ENCODE measurements around the gene TACR1. TPM values are rescaled to one million over a fixed set of nuclear protein-coding genes. Genes with fewer than 3 reads are reported as not detected.

The TACR1 gene
- total RNA-seq, 2 donors from 2014 or later: 2.7 to 4.2 TPM

DNA sequence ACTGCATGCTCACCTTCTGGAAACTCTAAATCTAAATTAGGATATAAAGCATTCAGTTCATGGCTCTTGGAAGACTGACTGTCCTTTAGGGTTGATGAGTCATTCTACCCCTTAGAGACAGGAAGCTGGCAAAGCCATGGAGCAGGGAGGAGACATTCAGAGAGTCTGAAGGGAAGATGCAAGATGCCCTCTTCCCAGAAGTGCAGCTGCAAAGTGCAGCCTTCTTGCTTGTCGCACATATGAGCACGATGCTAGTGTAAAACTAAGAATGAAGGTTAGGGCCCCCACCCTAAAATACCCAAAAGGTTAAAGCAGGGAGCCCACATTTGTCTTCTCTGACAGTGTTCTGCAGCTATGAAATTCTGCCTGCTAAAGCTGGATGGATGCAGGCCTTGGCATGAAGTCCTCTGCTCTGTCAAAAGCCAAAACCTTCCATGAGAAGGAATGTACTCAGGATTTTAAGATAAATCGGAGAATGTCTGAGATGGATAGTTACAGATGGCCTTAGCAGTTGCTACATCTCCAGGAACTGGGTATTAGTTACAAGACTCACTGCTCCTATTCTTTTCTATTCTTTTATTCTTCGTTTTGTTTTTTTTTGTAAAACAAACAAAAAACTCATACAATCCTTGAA is 151.2 kb downstream of the TACR1 start:
- intact Hi-C loops (cut with DNase I): no loop called here
- Histone ChIP-seq H3K36me3 (no peaks in the 10 kb centered on the region), H3K9me3 (no peaks in the 10 kb centered on the region), H3K27ac (no peak overlapping the region), H3K4me1 (replicated peaks) (no peaks in the 10 kb centered on the region), H3K4me3 (no peak overlapping the region), H3K27me3 (replicated peaks; ENCODE audit: insufficient read depth) (no peaks in the 10 kb centered on the region)
- TF ChIP-seq POLR2AphosphoS5 (IDR thresholded peaks at IDR 0.05) (no peak), CTCF (IDR thresholded peaks at IDR 0.05) (no peak)
- WGBS: 63% methylated on average over 4 of the region's 4 CpGs
- DNase-seq (ENCODE audit: low spot score): no peak

DNA sequence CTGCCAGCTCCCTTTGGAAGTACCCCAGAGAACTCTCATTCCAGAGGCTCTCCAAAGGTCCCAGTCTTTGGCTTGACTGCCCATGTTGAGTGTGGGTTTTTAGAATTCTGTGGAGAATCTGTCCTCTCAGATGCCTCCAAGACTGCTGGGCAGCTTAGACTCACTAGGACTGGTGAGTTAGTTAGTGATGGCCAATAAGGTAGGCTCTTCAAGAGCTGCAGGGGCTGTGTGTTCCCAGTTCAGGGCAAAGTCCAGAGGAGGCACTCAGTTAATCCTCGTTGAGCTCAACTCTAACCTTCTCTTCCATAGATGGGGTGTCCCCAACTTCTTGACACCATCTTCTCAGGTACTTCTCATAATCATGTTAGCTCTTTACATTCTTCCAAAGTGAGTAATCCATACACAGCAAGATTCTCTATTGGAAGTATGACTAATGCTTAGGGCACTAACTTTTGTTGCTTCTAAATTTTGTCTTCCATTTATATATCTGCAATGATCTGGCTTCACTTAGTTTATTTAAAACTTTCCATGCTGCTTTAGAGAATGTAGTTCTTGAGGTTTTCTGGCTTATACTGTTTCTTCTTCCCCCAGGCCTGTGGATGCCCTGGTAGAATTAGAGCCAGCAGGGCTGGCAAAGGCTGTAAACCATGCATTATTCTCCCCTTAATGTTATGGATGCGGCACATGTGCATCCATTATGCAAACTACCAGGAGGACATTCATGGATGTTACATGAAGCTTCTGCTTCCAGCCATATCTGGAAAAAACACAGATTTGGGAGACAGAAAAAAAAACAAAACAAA is 151.9 kb downstream of the TACR1 start:
- TF ChIP-seq POLR2A (IDR thresholded peaks at IDR 0.05) (no peak), CTCF (IDR thresholded peaks at IDR 0.05) (no peak), POLR2AphosphoS5 (IDR thresholded peaks at IDR 0.05) (no peak)
- H3K4me1 ChIP-seq (replicated peaks): no peaks in the 10 kb centered on the region
- intact Hi-C loops (cut with DNase I): no loop called here

GRCh38 chr2:75045526-75046050 is 153.7 kb downstream of the TACR1 start:
- H3K27ac ChIP-seq: no peak overlapping the region
- no peaks in the 10 kb centered on the region for H3K27me3 ChIP-seq (replicated peaks; ENCODE audit: insufficient read depth)
- no peak for DNase-seq (ENCODE audit: low spot score)
- H3K36me3 ChIP-seq: no peaks in the 10 kb centered on the region
- intact Hi-C loops (cut with DNase I): no loop called here
- no peak for TF ChIP-seq CTCF (IDR thresholded peaks at IDR 0.05)
- TF ChIP-seq POLR2AphosphoS5 (IDR thresholded peaks at IDR 0.05): no peak
- no peak for TF ChIP-seq POLR2A (IDR thresholded peaks at IDR 0.05)
- no peak overlapping the region for H3K4me3 ChIP-seq
- no peaks in the 10 kb centered on the region for H3K4me1 ChIP-seq (replicated peaks)
- 83% methylated on average over 4 of the region's 4 CpGs for WGBS
- no peaks in the 10 kb centered on the region for H3K9me3 ChIP-seq

More for the DNA sequence above, 151.9 kb downstream of the TACR1 start:
- Histone ChIP-seq H3K27ac (no peak overlapping the region), H3K36me3 (no peaks in the 10 kb centered on the region), H3K9me3 (no peaks in the 10 kb centered on the region), H3K27me3 (replicated peaks; ENCODE audit: insufficient read depth) (no peaks in the 10 kb centered on the region), H3K4me3 (no peak overlapping the region)
- no peak for DNase-seq (ENCODE audit: low spot score)
- WGBS: 91% methylated on average over 2 of the region's 2 CpGs

DNA sequence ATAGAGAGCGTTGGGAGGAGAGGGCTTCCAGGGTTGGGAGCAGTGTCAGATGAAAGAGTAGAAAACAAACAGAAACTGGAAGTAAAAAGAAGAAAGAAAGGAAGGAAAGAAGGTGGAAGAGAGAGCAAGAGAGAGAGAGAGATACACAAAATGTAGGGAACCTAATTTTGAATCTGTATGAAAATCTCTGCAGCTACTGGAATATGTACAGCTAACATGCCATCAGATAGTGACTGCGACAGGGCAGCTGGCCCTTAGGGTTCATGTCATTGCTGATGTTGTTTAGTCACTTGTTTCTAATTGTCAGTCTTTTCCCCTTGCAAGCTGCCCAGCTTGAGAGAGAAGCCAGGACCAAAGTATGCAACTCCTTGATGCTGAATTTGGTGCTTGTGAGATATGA is 155.0 kb downstream of the TACR1 start:
- no peaks in the 10 kb centered on the region for H3K9me3 ChIP-seq
- intact Hi-C loops (cut with DNase I): no loop called here
- H3K36me3 ChIP-seq: no peaks in the 10 kb centered on the region
- no peaks in the 10 kb centered on the region for H3K4me1 ChIP-seq (replicated peaks)
- no peak for DNase-seq (ENCODE audit: low spot score)
- TF ChIP-seq POLR2AphosphoS5 (IDR thresholded peaks at IDR 0.05): no peak
- no peak for TF ChIP-seq POLR2A (IDR thresholded peaks at IDR 0.05)
- no peak for TF ChIP-seq CTCF (IDR thresholded peaks at IDR 0.05)
- 96% methylated on average over 2 of the region's 2 CpGs for WGBS
- no peak overlapping the region for H3K27ac ChIP-seq
- H3K4me3 ChIP-seq: no peak overlapping the region
- H3K27me3 ChIP-seq (replicated peaks; ENCODE audit: insufficient read depth): no peaks in the 10 kb centered on the region
